ENCODE measurements around the gene SDE2.
"Not testable (repeated sequence)": the region's sequence is repeated elsewhere in the genome, so short reads cannot be mapped to it uniquely, and the experiment has no call there.

Gene SDE2

GRCh38 chr1:226007126-226007892 is 8.2 kb upstream of the SDE2 start:
- not testable (repeated sequence) for DNase-seq (ENCODE audit: low read depth); H3K4me3 ChIP-seq (ENCODE audit: low read depth, low read length)

DNA sequence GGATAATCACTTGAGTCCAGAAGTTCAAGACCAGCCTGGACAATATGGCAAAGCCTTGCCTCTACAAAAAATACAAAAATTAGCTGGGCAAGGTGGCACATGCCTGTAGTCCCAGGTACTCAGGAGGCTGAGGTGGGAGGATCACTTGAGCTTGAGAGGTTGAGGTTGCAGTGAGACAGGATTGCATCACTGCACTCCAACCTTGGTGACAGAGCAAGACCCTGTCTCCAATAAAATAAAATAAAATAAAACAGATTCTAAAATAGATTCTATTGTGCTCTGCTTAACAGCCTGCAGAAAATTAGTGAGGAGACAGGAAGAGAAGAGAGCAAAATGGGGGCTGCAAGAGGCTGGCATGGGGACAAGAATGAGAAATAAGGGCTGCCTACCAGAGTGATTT is 7.5 kb upstream of the SDE2 start:
- DNase-seq (ENCODE audit: low read depth), result no peak
- no peak overlapping the region for H3K4me3 ChIP-seq (ENCODE audit: low read depth, low read length)

GRCh38 chr1:226004396-226004795 is 5.3 kb upstream of the SDE2 start:
- DNase-seq (ENCODE audit: low read depth), result no peak
- no peak overlapping the region for H3K4me3 ChIP-seq (ENCODE audit: low read depth, low read length)

DNA sequence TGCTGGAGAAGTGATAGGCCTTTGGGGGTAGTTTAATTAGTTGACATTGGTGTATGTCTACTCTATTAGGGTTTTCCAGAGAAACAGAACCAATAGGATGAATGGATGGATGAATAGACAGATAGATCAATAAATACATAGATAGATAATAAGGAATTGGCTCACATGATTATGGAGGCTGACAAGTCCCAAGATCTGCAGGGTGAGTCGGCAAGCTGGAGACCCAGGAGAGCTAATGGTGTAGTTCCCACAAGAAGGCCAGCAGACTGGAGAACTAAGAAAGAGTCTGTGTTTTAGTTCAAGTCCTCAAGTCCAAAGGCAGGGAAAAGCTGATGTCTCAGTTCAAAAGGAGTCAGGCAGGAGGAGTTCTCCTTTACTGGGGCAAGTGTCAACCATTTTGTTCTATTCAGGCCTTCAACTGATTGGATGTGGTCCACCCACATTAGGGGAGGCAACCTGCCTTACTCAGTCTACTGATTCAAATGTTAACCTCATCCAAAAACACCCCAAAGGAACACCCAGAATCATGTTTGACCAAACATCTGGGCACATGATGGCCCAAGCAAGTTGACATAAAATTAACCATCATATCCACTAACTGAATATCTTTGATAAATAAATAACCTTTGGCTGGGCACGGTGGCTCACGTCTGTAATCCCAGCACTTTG is 4.5 kb upstream of the SDE2 start:
- no peak overlapping the region for H3K4me3 ChIP-seq (ENCODE audit: low read depth, low read length)
- DNase-seq (ENCODE audit: low read depth), result no peak

- H3K4me3 ChIP-seq (ENCODE audit: low read depth, low read length), result no peak overlapping the region
- DNase-seq (ENCODE audit: low read depth), result no peak
Measured at GRCh38 chr1:226002667-226003501, 3.7 kb upstream of the SDE2 start.

DNA sequence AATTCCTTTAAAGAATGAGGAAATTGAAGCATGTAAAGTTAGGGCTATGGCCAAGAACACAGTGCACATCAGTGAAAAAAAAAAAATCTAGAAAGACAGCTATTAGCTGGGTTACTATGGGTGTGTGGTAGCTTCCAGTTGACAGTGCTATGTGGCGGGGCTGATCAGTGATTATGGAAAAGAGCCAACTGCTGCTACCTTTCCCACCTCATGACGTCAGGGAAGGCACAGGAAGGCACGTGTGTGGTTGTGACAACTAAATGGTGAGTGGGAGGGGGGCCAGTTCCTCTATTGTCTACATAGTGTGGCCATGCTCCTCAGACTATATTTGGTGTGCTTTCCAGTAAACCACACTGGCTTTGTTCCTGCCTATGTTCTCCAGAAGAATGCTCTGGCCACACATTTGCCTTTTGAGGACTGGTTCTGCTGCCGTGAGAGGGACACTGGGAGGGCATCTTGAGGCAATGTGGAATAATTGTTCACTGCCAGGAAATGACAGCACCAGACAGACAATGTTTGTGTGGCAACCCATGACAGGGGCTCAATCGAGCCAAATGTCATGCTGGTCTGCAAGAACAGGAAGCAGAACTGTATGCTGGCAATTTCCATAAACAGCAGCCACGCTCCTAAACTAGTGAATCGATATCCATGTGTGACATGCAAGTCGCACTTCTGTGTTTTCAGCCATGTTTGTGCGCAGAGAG is 3.0 kb upstream of the SDE2 start:
- no peak for DNase-seq (ENCODE audit: low read depth)
- no peak overlapping the region for H3K4me3 ChIP-seq (ENCODE audit: low read depth, low read length)

DNA sequence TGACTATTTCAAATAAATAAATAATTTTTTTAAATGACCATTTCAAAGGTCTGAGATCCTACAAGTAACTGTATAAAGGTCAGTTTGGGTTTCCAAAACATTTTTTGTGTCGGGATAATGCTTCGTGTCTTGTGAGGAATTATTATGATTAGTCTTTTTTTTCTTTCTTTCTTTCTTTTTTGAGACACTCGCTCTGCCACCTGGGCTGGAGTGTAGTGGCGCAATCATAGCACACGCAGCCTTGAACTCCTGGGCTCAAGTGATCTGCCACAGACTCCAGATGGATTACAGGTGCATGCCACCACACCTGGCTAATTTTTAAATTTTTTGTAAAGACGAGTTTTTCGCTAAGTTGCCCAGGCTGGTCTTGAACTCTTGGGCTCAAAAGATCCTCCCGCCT is 1.9 kb upstream of the SDE2 start:
- no peak for DNase-seq (ENCODE audit: low read depth)
- H3K4me3 ChIP-seq (ENCODE audit: low read depth, low read length), result no peak overlapping the region

DNA sequence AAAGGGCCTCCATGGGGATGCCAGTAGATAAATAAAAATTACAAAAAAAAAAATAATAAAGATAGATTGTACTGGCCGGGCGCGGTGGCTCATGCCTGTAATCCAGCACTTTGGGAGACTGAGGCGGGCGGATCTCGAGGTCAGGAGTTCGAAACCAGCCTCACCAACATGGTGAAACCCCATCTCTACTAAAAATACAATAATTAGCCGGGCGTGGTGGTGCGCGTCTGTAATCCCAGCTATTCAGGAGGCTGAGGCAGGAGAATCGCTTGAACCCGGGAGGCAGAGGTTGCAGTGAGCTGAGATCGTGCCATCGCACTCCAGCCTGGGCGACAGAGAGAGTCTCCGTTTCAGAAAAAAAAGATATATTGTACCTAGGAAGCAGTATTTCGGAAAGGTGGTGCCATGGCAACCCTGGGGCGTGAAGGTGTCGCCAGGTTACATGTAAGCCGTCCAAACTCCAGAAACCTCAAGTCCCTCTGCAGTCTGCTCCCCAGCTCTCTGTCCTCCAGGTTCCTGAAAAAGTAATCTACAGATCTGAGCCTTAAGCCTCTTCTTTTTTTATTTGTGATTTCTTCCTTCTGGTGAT is 1.4 kb upstream of the SDE2 start:
- not testable (repeated sequence) for DNase-seq (ENCODE audit: low read depth); H3K4me3 ChIP-seq (ENCODE audit: low read depth, low read length)

- DNase-seq (ENCODE audit: low read depth), result no peak
- H3K4me3 ChIP-seq (ENCODE audit: low read depth, low read length), result peak overlapping the region; percentile 54
Measured at GRCh38 chr1:225999912-226000337, 782 bp upstream of the SDE2 start.

- no peak for DNase-seq (ENCODE audit: low read depth)
Measured at GRCh38 chr1:225998560-225999226, 450 bp downstream of the SDE2 start.

GRCh38 chr1:225996946-225997545 is 2.1 kb downstream of the SDE2 start:
- no peak overlapping the region for H3K4me3 ChIP-seq (ENCODE audit: low read depth, low read length)
- DNase-seq (ENCODE audit: low read depth), result no peak

More at GRCh38 chr1:225998560-225999226, 450 bp downstream of the SDE2 start:
- H3K4me3 ChIP-seq (ENCODE audit: low read depth, low read length), result peak overlapping the region; percentile 64

GRCh38 chr1:225995919-225996864 is 3.0 kb downstream of the SDE2 start:
- H3K4me3 ChIP-seq (ENCODE audit: low read depth, low read length), result no peak overlapping the region
- DNase-seq (ENCODE audit: low read depth), result no peak

GRCh38 chr1:225990705-225991464 is 8.3 kb downstream of the SDE2 start:
- no peak for DNase-seq (ENCODE audit: low read depth)
- no peak overlapping the region for H3K4me3 ChIP-seq (ENCODE audit: low read depth, low read length)

DNA sequence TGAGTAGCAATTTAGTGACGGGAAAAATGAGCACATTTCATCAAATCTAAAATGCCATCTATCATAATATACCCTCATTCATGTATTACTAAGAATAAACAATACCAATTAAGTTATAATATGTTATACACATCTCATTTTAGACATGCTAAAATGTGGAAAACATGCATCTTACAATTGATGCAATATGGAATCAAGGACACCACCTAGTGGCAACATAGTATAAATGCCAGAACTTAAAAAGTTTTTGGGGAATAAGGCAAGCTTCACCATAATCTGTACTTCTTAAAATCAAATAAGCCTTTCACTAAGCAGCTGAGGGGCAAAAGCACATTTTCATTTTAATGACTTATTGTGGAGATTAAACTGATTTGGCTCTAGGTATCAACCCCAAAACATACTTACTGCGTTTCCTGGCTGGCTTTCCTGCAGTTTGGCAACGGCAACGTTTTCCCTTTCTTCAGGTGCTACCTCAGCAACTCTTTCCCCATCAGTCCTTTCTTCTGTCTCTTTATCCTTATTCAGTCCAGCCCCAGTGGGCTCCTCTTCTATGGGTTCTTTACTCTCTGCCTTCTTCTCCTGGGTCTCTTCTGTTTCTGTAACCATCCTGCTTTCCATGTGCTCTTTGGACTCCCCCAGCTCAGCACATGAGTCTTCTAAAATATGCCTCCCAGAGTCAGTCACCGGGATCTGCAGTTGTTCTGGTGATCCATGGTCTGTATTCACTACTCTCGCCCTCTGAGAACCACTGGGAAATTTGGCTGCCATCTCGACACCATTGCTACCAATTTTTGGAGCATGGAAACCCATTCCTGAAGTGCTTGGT is 11.4 kb downstream of the SDE2 start:
- no peak overlapping the region for H3K4me3 ChIP-seq (ENCODE audit: low read depth, low read length)
- DNase-seq (ENCODE audit: low read depth), result no peak

DNA sequence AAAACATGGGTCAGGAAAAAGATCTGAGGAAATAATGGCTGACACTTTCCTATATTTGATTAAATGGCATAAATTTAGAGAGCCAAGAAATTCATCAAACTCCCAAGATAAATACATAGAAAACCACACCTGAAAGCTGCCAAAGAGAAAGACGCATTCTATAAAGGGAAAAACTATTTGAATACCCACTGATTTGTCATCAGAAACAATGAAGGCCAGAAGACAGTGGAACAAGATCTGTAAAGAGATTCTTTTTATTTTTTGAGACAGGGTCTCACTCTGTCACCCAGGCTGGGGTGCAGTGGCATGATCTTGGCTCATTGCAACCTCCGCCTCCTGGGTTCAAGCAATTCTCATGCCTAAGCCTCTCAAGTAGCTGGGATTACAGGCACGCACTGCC is 17.4 kb downstream of the SDE2 start:
- no peak for DNase-seq (ENCODE audit: low read depth)
- no peak overlapping the region for H3K4me3 ChIP-seq (ENCODE audit: low read depth, low read length)
